NCI-H69 (cell line): ENCODE data around the gene IGLL5.

Experiments
- DNase-seq: peaks from one replicate; lab custom pipeline; 2025; lab: John Stamatoyannopoulos, UW

The IGLL5 gene

DNA sequence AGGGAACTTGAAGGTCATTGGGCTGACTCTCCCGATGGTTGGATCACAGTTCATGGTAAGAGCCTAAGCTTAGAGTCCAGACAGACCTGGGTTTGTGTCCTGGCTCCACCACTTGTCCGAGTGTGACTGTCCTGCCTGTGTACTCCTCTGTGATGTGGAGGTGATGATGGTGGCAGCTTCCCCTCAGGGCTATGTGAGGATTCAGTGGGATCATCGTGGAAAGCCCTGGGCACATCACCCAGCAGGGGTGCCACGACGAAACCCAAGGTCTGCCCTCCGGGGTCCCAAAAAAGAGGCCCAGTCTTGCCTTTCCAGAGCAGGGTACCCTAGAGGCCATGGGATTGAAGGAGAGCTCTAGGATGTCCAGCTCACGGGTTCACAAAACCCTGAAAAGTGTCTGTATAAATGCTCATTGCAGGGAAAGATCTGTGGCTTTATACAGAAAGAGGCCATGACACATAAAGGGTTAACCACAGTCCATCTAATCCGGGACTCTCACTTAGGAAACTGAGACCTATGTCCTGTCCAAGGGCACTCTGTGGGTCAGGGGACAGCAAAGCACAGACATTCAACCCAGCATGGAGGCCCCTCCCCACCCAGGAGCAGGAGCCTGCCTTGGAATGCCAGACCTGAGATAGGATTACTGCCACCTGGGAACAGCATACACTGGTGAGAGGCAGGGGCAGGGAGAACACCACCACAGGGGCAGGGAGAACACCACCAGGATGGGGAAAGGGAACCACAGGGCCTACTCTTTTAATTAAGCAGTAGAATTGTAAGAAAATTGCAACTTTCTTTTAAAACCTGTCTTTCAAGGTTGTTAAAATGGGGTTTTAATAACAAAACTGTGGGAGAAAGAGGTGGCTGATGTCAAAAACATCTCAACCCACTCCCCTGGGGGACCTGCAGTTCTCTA lies 51.3 kb downstream of the IGLL5 start:
- no peak for DNase-seq

GRCh38 chr22:22939588-22940368 lies 52.2 kb downstream of the IGLL5 start:
- DNase-seq = no peak

GRCh38 chr22:22940961-22941605 lies 53.5 kb downstream of the IGLL5 start:
- DNase-seq = no peak

DNA sequence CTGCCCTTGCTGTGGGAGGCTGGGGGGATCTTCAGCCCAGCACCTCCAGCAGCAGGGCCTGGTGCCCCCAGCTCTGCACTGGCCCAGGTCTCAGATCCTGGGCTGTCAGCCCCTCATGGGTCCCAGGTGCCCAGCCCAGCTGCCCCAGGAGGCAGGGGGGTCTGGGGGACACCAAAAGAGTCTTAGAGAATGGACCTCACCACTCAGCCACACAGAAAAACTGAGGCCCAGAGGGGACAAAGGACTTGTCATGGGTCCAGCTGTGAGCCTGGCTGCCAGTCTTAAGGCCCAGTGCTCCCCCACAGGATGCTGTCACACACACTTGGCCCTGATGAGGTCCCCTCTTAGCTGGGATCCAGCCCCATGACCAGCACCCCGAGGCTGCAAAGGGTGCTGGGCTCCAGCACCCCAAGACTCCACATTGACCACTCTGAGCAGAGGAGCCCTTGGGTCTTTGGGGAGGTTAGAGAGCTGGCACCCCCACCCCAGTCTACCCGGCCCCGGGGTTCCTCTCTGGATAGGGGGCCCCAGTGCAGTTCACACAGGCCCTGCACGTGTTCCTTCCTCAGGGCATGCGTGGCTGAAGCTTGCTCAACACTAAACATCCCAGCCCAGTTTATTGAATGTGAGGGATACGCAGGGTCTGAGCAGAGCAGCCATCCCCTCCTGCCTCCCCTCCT lies 54.4 kb downstream of the IGLL5 start:
- DNase-seq = no peak

DNA sequence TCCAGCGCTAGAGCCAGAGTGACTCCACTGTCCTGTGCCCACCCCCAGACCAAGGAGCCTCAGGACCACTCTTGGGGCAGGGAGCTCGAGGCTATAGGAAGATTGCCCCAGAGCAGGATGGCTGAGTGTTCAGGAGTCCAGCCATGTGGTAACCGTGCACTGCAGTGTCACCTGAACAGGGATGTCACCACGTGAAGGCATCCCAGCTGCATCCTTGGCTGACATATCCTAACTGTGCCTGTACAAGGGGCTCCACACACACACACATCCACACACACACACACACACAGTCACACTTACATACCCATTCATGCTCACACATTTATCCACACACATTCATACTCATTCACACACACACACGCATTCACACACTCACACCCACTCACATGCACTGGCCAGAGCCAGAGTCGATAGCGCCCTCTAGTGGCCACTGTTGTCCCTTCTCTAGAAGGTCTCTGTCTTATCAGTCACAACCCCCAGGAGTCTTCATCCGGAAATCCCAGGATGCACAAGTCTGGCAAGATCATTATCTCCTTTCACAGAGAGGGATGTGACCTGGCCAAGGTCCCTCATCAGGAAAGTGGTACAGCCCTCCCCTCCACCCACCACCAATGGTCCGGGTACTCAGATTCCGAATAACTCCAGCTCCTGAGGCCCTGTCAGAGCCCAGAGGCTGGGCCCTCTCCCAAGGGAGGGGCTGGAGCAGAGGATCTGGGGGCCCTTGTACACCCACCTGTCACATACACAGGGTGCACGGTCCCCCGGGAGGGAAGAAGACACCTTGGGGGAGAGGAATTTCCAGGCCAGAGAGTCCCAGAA lies 55.1 kb downstream of the IGLL5 start:
- peak; percentile 75 for DNase-seq

GRCh38 chr22:22943521-22944267 lies 56.1 kb downstream of the IGLL5 start:
- DNase-seq = no peak

DNA sequence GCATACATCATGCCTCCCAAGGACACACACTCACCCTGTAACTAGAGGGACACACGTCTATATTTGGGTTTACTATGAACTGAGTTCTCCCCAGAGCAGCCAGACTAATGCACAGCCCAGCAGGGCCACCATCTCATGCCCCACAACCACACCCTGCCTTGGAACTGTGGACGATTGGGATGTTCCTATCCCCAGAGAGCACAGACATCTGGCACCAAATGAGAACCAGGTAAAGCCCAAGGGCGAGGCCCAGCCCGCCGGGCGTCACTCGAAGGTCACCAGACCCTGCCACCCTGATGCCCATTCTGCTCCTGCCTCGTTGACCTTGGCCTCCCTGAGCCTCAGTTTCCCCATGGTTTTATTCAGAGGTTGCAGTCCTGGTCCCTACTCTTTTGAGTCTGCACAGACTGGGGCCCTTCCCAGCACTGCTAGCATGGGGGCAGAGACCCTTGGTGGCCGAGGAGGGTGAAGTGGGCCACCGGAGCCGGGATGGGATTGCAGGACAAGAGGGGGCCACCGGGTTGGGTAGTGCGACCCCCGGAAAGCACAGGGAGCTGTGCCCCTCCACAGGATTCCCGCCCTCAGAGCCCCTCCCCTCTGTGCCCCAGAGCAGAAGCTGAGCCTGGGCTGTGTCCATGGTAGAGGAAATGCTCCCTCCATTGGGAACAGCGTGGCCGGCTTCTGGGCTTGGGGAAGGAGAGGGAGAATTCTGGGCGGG lies 56.8 kb downstream of the IGLL5 start:
- DNase-seq = no peak

GRCh38 chr22:22945195-22945594 lies 57.6 kb downstream of the IGLL5 start:
- DNase-seq = no peak
